Measurements from ENCODE around the gene DDX46. TPM values are rescaled to one million over a fixed set of nuclear protein-coding genes. Genes with fewer than 3 reads are reported as not detected.

DDX46 gene
- total RNA-seq, 1 donor from 2014 or later = 73.2 TPM

DNA sequence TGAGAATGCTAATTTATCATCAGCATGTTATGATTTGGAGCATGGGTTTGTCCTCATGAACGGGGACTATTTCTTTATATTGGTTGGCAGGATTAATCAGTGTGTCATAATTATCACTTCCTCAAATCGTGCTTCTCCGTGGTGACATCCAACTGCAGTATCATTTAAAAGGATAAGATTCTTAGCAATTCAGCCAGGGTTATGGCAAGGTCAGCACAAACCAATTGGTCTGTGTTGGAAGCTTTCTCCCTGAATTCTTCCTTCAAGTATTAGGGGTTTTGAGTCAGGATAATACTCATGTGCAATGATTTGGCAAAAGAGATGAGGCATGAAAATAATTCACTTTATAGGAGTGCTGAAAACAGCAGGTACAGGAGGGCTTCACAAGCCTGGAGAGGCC is 25.8 kb upstream of the DDX46 start:
- no peak overlapping the region for H3K27ac Mint-ChIP-seq
- TF ChIP-seq, protein P1, sequence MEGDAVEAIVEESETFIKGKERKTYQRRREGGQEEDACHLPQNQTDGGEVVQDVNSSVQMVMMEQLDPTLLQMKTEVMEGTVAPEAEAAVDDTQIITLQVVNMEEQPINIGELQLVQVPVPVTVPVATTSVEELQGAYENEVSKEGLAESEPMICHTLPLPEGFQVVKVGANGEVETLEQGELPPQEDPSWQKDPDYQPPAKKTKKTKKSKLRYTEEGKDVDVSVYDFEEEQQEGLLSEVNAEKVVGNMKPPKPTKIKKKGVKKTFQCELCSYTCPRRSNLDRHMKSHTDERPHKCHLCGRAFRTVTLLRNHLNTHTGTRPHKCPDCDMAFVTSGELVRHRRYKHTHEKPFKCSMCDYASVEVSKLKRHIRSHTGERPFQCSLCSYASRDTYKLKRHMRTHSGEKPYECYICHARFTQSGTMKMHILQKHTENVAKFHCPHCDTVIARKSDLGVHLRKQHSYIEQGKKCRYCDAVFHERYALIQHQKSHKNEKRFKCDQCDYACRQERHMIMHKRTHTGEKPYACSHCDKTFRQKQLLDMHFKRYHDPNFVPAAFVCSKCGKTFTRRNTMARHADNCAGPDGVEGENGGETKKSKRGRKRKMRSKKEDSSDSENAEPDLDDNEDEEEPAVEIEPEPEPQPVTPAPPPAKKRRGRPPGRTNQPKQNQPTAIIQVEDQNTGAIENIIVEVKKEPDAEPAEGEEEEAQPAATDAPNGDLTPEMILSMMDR (IDR thresholded peaks at IDR 0.05; ENCODE audit: unreplicated experiment) = no peak

DNA sequence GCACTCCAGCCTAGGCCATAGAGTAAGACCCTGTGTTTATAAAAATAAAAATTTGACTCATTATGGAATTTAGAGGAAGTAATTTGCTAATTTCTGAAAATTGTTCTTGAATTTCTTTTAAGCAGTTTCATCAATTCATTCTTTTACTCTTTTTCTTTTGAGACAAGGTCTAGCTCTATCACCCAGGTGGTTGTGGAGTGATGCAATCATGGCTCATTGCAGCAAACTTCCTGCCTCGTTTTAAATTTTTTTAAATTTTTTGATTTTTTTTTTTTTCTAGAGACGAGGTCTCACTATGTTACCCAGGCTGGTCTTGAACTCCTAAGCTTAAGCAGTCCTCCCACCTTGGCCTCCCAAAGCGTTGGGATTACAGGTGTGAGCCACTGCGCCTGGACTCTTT is 23.3 kb upstream of the DDX46 start:
- TF ChIP-seq, protein P1 (IDR thresholded peaks at IDR 0.05; ENCODE audit: unreplicated experiment) = no peak
- no peak overlapping the region for H3K4me3 Mint-ChIP-seq (ENCODE audit: low read depth)
- H3K27me3 Mint-ChIP-seq = no peaks in the 10 kb centered on the region

More for the DNA sequence above, 25.8 kb upstream of the DDX46 start:
- Mint-ChIP-seq H3K9me3 (ENCODE audit: low read depth) (no peaks in the 10 kb centered on the region), H3K4me1 (ENCODE audit: low read depth) (no peaks in the 10 kb centered on the region), H3K36me3 (ENCODE audit: insufficient read depth) (no peaks in the 10 kb centered on the region), H3K4me3 (ENCODE audit: low read depth) (no peak overlapping the region), H3K27me3 (no peaks in the 10 kb centered on the region)
- no peak for DNase-seq (ENCODE audit: low spot score, unreplicated experiment)

DNA sequence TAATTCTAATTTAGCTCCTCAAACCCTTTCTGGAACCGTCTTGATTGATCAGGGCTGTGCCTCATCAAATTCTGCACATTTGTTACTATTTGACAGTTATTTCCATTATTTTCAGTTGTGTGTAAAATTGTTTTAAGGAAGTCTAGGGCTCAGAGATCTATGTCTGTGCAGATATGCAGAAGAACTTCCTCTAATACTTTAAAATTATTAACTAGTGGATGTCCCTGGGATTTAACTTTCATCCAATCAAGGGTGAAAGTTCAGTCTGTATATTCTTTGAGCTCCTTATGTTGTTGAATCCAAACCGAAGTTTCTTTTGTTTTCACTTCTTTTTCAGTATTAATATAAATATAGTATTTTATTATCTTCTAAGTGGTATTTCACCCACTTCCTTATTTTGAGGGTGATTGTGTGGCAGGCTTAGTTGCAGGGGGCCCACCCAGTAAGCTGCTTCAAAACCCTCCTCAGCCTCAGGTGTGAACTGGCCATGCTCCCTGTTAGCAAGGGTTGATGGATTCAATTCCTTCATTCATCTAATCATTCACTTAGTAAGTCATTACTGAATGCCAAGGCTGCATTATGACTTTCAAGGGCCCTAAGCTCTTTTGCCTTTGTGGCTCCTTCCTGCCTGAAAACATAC is 22.3 kb upstream of the DDX46 start:
- Mint-ChIP-seq H3K27me3 (no peaks in the 10 kb centered on the region), H3K4me3 (ENCODE audit: low read depth) (no peak overlapping the region), H3K27ac (no peak overlapping the region), H3K9me3 (ENCODE audit: low read depth) (no peaks in the 10 kb centered on the region), H3K4me1 (ENCODE audit: low read depth) (peaks cover 12% of the 10 kb centered on the region), H3K36me3 (ENCODE audit: insufficient read depth) (peaks cover 3% of the 10 kb centered on the region)
- no peak for DNase-seq (ENCODE audit: low spot score, unreplicated experiment)
- TF ChIP-seq, protein P1 (IDR thresholded peaks at IDR 0.05; ENCODE audit: unreplicated experiment) = no peak

More for the DNA sequence above, 23.3 kb upstream of the DDX46 start:
- Mint-ChIP-seq H3K4me1 (ENCODE audit: low read depth) (peaks cover 12% of the 10 kb centered on the region), H3K36me3 (ENCODE audit: insufficient read depth) (no peaks in the 10 kb centered on the region), H3K9me3 (ENCODE audit: low read depth) (no peaks in the 10 kb centered on the region), H3K27ac (no peak overlapping the region)
- DNase-seq (ENCODE audit: low spot score, unreplicated experiment) = no peak

DNA sequence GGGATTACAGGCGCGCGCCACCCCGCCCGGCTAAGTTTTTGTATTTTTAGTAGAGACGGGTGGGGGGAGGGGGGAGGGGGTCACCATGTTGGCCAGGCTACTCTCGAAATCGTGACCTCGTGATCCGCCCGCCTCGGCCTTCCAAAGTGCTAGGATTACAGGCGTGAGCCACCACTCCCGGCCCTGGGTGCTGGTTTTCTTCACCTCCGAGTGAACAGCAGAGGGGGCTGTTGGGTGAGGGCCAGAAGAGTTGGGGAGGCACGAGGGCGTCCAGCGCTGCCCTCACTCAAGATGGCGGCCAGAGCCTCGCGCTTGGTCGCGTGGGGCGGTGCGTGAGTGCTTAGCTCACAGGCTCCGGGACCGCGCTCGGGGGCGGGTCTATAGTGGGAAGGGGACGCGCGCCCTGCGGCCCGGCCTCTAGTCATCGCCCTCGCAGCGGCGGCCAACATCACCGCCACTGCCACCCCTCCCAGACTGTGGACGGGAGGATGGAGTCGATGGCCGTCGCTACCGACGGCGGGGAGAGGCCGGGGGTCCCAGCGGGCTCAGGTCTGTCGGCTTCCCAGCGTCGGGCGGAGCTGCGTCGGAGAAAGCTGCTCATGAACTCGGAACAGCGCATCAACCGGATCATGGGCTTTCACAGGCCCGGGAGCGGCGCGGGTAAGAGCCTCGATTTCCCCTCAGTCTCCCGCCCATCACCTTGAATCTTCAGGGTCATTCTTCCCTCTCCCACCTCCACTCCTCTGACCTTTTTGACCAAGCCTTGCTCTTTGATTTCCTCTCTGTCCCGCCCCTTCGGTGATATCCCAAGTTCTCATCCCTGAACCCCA is 20.2 kb upstream of the DDX46 start, which contains the start of gene CAMLG:
TSS of gene CAMLG (plus strand) at position 416 of the 830 bp plus-strand sequence. CDS start at position 489, 73 bp downstream.
- peak within 1 kb of the TSS; percentile 96 for H3K27ac Mint-ChIP-seq
- TF ChIP-seq, protein P1 (IDR thresholded peaks at IDR 0.05; ENCODE audit: unreplicated experiment) = peak; percentile 80
- no peaks in the 10 kb centered on the region for H3K27me3 Mint-ChIP-seq
- peaks cover 12% of the 10 kb centered on the region for H3K4me1 Mint-ChIP-seq (ENCODE audit: low read depth)
- peak within 1 kb of the TSS; percentile 98 for H3K4me3 Mint-ChIP-seq (ENCODE audit: low read depth)
- no peaks in the 10 kb centered on the region for H3K9me3 Mint-ChIP-seq (ENCODE audit: low read depth)
- DNase-seq (ENCODE audit: low spot score, unreplicated experiment) = peak; percentile 94
- H3K36me3 Mint-ChIP-seq (ENCODE audit: insufficient read depth) = peaks cover 3% of the 10 kb centered on the region

DNA sequence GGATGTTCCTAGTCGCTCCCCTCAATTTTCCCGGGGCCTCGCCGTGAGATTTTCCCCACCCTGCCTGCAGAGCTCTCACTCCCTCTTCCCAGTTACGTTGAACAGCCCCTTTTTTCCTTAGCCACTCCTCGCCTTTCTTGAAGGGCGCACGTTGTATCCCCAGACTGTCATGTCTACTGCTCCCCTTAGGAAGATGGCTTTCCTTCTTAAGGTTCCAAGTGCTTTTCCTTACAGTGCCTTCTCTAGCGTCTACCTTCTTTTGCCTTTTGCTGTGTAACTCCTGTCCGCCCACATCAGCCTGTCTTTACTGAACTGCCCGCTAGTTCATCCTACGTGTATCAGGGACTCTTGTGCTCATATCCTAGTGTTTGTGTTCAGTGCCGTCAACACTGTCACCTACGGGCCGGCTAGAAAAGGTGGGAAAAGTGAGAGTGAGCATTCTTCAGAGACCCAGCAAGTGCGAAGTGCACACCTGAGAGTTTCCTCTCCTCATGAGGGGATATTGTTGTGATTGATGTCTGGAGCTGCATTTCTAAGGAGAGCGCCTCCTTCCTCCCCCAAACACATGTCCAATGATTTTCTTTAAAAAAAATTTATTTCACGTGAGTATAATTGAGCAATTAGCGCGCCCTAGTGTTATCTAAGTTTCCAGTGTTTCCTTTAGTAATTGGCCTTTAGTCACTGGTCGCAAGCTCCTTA is 19.5 kb upstream of the DDX46 start:
- Mint-ChIP-seq H3K9me3 (ENCODE audit: low read depth) (no peaks in the 10 kb centered on the region), H3K4me1 (ENCODE audit: low read depth) (peaks cover 12% of the 10 kb centered on the region), H3K36me3 (ENCODE audit: insufficient read depth) (peaks cover 5% of the 10 kb centered on the region), H3K27me3 (no peaks in the 10 kb centered on the region), H3K27ac (peak overlapping the region; percentile 96), H3K4me3 (ENCODE audit: low read depth) (peak overlapping the region; percentile 98)
- no peak for DNase-seq (ENCODE audit: low spot score, unreplicated experiment)
- TF ChIP-seq, protein P1 (IDR thresholded peaks at IDR 0.05; ENCODE audit: unreplicated experiment) = peak; percentile 21

All from progenitor cell of endocrine pancreas (in vitro differentiated cells).